ENCODE data around the gene EMC1. TPM values are rescaled to one million over a fixed set of nuclear protein-coding genes. Genes with fewer than 3 reads are reported as not detected.

Gene EMC1
- total and polyA plus RNA-seq, 2 donors (not counting 3 experiments of a cell fraction or from before 2014, with no cell fraction given), result 77.5 to 164 TPM

DNA sequence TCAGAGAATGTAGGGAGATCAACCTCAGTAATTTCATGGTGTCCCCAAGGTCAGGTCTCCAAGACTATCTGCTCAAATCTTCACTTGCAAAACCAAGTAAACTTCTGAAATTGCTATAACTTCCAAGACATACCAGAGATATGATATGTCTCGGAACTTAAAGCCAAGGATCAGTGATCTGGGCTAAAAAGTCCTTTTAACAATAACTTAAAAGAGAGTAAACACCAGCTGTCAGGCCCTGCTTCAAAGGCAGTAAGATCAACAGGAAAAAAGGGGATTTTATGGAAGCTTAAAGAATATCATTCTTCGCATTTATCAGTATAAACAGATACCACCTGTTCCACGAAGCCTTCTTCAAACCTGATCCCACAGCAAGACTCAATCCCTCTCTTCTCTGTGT is 55.0 kb downstream of the EMC1 start:
- no peaks in the 10 kb centered on the region for H3K9me3 ChIP-seq (replicated peaks; ENCODE audit: control insufficient read depth, insufficient read depth, low read length)
- H3K36me3 ChIP-seq (ENCODE audit: control insufficient read depth in 2 of 2, extremely low read depth in 1 of 2, insufficient read depth in 2 of 2, low read length in 2 of 2), result peaks cover 18 to 40% of the 10 kb centered on the region in 2 experiments
- H3K79me2 ChIP-seq (ENCODE audit: control insufficient read depth, insufficient read depth, low read length), result peaks cover 33% of the 10 kb centered on the region
- H4K20me1 ChIP-seq (replicated peaks; ENCODE audit: control insufficient read depth, extremely low read depth, insufficient read depth, low read length), result no peaks in the 10 kb centered on the region
- DNase-seq (ENCODE audit: low read depth, low spot score) (no peak), FAIRE-seq (no peak)
- dilution Hi-C loops (cut with MboI; ENCODE audit: extremely low pct_ligation_motif_present, low sequenced_read_pairs) (no loop called here), intact Hi-C loops (cut with micrococcal nuclease) (no loop called here)
- no peaks in the 10 kb centered on the region for H3K27me3 ChIP-seq (ENCODE audit: control insufficient read depth in 2 of 2, insufficient read depth in 2 of 2, low read length in 2 of 2)
- no peak overlapping the region for H3K9ac ChIP-seq (replicated peaks; ENCODE audit: extremely low read depth, insufficient read depth, low read length)
- no TSS peak for BruUV-seq (replicated peaks)
- no peak overlapping the region for H3K27ac ChIP-seq (ENCODE audit: insufficient read depth, low read depth, low read length)
- H2AFZ ChIP-seq (ENCODE audit: low read depth, low read length), result no peak overlapping the region
- ChIA-PET CTCF (interaction anchor here (0.9 to 1.5 kb wide), 2 partner anchors 289 to 457 kb away, joined by 3 read pairs; no protein-coding TSS in a partner anchor), POLR2A (no interaction called here)
- TF ChIP-seq POLR2AphosphoS5 (IDR thresholded peaks at IDR 0.05; ENCODE audit: insufficient read depth, low read depth, low read length), result no peak
- TF ChIP-seq EZH2 (IDR thresholded peaks at IDR 0.05; ENCODE audit: borderline replicate concordance, low read depth, low read length, severe bottlenecking), result no peak
- TF ChIP-seq MYC (IDR thresholded peaks at IDR 0.05; ENCODE audit: low read depth, low read length), result no peak
- TF ChIP-seq, protein P1, sequence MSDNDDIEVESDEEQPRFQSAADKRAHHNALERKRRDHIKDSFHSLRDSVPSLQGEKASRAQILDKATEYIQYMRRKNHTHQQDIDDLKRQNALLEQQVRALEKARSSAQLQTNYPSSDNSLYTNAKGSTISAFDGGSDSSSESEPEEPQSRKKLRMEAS (IDR thresholded peaks at IDR 0.05; ENCODE audit: insufficient read depth, insufficient read length), result no peak
- no peak for TF ChIP-seq JUN (IDR thresholded peaks at IDR 0.05; ENCODE audit: borderline replicate concordance, insufficient read depth, insufficient read length, low read depth)
- TF ChIP-seq, protein P2, sequence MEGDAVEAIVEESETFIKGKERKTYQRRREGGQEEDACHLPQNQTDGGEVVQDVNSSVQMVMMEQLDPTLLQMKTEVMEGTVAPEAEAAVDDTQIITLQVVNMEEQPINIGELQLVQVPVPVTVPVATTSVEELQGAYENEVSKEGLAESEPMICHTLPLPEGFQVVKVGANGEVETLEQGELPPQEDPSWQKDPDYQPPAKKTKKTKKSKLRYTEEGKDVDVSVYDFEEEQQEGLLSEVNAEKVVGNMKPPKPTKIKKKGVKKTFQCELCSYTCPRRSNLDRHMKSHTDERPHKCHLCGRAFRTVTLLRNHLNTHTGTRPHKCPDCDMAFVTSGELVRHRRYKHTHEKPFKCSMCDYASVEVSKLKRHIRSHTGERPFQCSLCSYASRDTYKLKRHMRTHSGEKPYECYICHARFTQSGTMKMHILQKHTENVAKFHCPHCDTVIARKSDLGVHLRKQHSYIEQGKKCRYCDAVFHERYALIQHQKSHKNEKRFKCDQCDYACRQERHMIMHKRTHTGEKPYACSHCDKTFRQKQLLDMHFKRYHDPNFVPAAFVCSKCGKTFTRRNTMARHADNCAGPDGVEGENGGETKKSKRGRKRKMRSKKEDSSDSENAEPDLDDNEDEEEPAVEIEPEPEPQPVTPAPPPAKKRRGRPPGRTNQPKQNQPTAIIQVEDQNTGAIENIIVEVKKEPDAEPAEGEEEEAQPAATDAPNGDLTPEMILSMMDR (IDR thresholded peaks at IDR 0.05; ENCODE audit: extremely low read depth in 1 of 2, insufficient read depth in 1 of 2, low read depth in 1 of 2, low read length in 2 of 2), result no peak
- no peak for TF ChIP-seq FOS (IDR thresholded peaks at IDR 0.05; ENCODE audit: borderline replicate concordance, insufficient read depth, low read length)
- no peak for TF ChIP-seq GATA2 (IDR thresholded peaks at IDR 0.05; ENCODE audit: insufficient read depth, insufficient read length, low read depth, low read length)
- TF ChIP-seq POLR2A (IDR thresholded peaks at IDR 0.05; ENCODE audit: low read depth, low read length), result no peak
- no peaks in the 10 kb centered on the region for H3K9me1 ChIP-seq (replicated peaks; ENCODE audit: control insufficient read depth, extremely low read depth, insufficient read depth, low read length)
- H3K4me2 ChIP-seq (ENCODE audit: insufficient read depth, low read length), result no peak overlapping the region
- no peaks in the 10 kb centered on the region for H3K4me1 ChIP-seq (ENCODE audit: control insufficient read depth, extremely low read depth, insufficient read depth, low read length)
- H3K4me3 ChIP-seq (replicated peaks in 1 of 3; ENCODE audit: insufficient read depth in 1 of 3, low read depth in 1 of 3, low read length in 3 of 3), result no peak overlapping the region

All from endothelial cell of umbilical vein (primary cell).